Stimulated activated CD8-positive, alpha-beta memory T cell treated with anti-CD3 and anti-CD28 coated beads, Interleukin-12 subunit alpha, Interleukin-12 subunit beta, amount 100 ng/mL, for 24 hours (primary cell): ENCODE measurements around the gene OBSL1.

Experiments used
- DNase-seq: peaks from one replicate; pipeline ENCODE4 v3.0.0-alpha.2; 2020; ENCODE audit errors: extremely low read depth

Gene OBSL1

GRCh38 chr2:219548990-219549389, 22.3 kb downstream of the OBSL1 start:
- no peak for DNase-seq

GRCh38 chr2:219547621-219548020, 23.7 kb downstream of the OBSL1 start:
- no peak for DNase-seq

DNA sequence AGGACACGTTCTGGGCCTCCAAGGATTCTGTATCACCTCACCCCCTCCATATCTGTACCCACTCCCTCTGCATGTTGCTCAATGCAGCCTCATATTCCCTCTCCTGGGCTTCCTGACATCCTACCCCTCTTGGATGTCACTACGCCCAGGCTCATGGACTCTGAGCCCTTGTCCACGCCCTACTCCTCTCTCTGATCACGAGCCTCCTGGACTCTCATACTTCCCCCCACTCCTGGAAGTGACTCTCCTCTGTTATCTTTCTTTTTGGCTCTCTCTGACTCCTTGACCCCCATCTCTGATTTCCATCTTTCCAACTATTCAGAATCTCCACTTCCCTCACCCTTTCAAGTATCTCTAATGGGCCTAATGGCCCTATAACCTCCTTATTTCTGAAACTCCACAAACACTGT, 25.4 kb downstream of the OBSL1 start:
- no peak for DNase-seq

DNA sequence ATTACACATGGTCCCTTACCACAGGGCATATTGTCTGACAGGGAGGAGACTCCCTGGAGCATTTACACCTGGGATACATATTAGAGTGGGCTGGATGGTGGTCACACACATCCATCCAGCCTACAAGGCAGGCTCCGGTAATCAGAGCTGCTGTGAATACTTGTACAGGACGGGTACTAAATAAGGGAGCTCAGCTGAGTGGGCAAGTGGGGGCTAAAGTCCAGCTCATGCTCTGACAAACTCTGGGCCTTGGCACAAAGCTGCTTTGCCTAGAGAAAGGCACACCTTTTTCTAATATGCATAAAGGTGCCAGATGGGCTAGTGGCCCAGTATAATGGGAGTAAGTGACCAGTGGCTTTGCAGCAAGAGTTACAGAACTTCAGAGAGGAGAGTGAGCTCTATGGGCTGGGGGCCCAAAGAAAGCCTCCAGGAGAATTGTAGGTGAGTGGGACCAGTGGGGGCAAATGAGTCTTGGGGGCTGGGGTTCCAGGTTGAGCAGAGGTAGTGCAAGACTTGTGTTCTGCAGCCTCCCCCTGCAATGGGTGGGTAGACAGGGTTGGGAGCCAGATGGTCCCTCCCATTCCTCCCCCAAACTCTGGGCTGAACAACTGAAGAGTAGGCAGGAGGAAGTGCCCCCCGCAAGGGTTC, 25.9 kb downstream of the OBSL1 start:
- no peak for DNase-seq

DNA sequence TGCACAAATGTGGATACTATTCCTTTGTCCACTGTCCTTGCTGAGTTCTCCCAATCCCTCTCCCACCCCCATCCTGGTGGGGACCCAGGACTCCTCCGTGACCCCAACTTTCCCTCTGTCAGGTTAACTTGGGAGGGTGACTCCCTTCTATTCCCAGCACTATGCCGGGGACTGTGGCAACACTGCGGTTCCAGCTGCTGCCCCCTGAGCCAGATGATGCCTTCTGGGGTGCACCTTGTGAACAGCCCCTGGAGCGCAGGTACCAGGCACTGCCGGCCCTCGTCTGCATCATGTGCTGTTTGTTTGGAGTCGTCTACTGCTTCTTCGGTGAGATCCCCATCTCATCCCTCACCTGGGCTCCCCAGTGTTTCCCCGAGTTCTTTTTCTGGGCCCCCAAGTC, 26.8 kb downstream of the OBSL1 start:
- DNase-seq: no peak

DNA sequence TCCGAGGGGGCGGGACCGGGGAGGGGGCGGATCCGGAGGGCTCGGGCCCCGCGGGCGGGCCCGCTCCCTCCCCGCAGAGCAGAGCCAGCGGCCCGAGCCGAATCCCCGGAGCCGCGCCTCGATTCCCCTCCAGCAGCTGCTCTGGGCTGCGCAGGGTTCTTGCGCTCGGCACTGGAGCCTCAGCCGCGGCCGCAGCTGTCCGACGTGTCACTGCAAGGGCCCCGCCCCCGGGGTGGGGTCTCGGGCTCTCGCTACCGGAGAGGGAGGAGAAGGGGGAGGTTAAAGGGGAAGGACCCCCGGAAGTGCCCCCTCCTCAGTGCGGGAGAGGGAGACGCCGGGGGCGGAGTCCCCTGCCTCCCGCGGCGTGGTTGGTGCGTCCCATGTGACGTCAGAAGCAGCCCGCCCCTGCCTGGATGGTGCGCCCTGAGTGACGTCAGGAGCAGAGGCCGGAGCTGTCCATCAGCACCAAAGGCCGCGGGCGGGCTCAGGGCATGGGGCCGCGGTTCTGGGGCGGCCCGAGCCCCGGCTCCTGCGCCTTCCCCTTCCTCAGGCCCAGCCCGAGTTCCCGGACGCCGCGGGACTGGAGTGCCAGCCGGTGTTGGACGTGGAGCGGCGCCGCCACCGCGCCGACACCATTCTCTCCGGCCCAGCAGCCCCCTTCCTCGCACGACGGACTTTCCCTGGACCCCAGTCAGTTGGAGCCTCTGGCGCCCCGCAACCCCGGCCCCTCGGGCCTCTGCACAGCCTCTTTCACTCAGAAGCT, 27.6 kb downstream of the OBSL1 start, which contains the start of the genes CHPF and TMEM198:
TSS of gene CHPF (minus strand) at position 214 of the 763 bp plus-strand sequence. CDS start 271 bp downstream, outside the sequence.
TSS of gene TMEM198 (plus strand) at position 433 of the 763 bp plus-strand sequence. CDS start 700 bp downstream, outside the sequence.
- peak; percentile 91 for DNase-seq

DNA sequence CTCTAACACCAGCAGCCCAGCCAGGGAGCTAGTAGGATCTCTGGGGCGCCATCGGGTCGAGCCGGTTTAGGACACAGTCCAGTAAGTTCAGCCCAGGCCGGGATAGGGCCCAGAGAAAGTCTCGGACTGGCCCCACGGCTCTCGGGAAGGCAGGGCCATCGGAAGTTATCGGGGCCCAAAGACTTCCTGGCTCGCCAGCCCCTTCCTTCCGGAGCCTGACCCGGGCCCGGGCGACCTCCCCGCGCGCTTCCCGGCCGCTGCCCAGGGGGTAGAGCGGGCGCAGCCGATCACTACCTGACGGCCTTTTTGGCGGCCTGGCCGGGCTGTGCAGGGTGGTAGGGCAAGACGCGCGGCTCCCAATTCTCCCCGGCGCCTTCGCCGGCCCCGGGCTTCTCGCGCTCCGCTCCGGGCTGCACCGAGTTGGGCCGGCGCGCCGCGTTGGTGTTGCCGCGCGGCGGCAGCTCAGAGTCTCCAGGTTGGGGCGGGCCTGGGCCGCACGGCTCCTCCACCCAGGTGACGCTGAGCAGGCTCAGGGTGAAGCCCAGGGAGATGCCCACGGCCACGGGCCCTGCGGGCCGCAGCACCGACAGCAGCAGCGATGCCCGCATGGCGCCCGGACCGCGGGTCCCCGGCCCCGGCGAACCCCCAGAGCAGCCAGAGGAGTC, 28.3 kb downstream of the OBSL1 start:
- no peak for DNase-seq

DNA sequence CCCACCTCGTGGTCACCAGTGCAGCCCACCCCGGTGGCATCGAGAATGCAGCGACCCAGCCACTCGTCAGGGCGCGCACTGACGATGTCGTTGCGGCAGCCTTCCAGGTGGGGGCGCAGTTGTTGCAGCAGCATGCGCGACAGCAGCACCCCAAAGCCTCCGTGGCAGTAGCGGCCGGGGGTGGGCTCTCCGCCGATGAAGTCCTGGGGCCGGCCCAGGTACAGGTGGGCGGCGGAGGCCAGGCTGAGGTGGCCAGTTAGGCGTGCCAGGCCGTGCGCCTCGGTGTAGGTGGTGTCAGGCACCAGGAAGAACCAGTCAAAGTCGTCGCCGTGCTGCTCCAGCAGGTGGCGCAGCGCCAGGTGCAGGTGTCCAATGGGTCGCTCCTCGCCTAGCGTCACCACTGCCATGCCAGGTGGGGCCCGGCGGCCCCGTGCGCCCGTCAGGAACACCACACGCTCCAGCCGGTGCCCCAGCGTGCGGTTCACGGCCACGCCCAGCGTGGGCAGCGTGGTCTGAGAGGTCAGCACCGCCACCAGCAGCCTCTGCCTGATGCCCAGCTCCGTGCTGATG, 29.6 kb downstream of the OBSL1 start:
- peak; percentile 55 for DNase-seq

GRCh38 chr2:219540784-219541504, 30.4 kb downstream of the OBSL1 start:
- no peak for DNase-seq

GRCh38 chr2:219539926-219540678, 31.2 kb downstream of the OBSL1 start:
- no peak for DNase-seq

DNA sequence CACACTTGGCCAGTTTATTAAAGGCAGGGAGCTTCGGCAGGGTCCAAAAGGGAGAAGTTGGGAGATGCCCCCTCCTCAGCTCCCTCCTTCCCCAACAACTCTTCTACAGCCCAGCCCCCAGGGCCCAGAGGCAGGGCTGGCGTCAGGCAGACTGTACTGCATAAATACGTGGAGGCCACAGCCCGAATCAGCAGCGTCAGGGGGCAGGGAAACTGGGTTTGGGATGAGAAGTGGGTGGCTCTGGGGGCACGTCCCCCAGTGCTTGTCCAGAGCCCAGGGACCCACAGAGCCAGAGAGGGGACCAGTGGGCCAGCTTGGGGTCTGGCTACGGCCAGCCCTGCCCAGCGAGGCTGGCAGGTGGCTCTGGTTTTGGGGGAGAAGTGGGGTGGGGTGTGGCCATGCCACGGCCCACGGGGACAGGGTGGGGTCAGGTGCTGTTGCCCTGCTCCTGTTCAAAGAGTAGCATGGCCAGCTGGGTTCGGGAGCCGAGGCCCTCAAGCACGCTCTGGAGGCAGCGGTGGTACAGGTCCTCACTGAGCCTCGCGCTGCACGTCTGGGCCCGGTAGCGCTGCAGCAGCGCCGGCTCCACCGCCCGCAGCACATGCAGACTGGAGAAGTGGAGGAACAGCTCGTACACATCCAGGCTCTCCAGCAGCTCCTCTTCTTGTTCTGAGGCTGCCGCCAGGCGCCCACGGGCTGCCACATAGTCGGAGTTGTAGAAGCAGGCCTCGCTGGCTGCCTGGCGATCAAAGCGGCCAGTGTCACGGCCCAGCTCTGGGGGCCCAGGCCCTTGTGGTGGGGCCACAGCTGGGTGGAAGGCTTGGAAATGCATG, 32.2 kb downstream of the OBSL1 start:
- DNase-seq: no peak

- no peak for DNase-seq
These were observed 32.8 kb downstream of the OBSL1 start for GRCh38 chr2:219538504-219538951.

- DNase-seq: no peak
These were observed 33.5 kb downstream of the OBSL1 start for GRCh38 chr2:219537657-219538488.

GRCh38 chr2:219536967-219537366, 34.4 kb downstream of the OBSL1 start:
- DNase-seq: no peak

GRCh38 chr2:219536425-219536824, 34.9 kb downstream of the OBSL1 start:
- no peak for DNase-seq

DNA sequence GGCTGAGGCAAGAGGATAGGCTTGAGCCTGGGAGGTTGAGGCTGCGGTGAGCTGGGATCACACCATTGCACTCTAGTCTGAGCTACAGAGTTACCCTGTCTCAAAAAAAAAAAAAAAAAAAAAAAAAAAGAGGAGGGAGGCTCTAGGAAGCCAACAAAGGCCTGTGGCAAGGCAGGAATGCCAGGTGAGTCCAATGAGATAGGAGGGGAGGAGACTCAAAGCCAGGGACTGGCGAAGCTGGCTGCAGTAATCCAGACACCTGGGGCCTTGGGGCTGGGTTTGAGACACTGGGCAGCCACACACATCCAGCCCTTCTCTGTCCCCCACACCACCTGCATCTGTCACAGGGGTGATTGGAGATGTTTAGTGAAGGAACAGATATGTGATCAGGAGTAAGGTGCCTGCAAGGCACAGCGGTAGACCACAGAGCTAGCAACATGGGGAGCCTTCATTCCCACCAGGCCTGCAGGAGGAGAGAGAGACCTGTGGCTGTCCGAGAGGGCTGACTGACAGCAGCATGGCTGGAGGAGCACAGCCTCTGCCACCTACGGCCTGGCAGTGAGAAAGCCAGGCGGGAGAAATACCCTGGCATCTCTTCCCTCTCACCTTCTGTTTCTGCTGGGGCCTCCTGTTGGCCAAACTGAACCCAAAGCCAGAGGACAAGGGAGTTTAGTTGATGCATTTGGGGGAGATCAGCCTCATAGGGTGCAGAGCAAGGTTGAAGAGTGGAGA, 37.2 kb downstream of the OBSL1 start:
- no peak for DNase-seq

DNA sequence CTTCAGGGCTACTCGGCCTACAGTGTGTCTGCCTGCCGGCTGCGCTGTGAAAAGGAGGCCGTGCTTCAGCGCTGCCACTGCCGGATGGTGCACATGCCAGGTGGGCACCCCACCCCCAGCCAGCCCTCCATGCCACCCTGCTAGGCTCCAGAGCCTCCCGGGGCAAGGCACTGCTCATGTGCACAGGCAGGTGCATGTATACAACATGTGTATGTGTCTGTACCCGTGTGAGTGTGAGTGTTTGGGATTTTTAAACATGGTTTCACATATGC, 39.0 kb downstream of the OBSL1 start:
- no peak for DNase-seq

GRCh38 chr2:219531639-219532377, 39.5 kb downstream of the OBSL1 start:
- DNase-seq: no peak
